NCI-H82 treated with DMSO at 0.1 percent for 48 hours (cell line): Measurements from ENCODE around the gene RABGEF1.
"Not testable (repeated sequence)": the region's sequence is repeated elsewhere in the genome, so short reads cannot be mapped to it uniquely, and the experiment has no call there.

ENCODE experiments used
- DNase-seq: peaks from one replicate; lab custom pipeline; 2025; ENCODE audit not compliant: unreplicated experiment; lab: John Stamatoyannopoulos, UW

The RABGEF1 gene

GRCh38 chr7:66740302-66740979 lies at the start of gene RABGEF1:
RABGEF1 (plus strand) TSS chr7:66740733; CDS start chr7:66771900, 31,167 bp downstream.
- peak; percentile 62 for DNase-seq

GRCh38 chr7:66693331-66693730 lies 47.2 kb upstream of the RABGEF1 start:
- DNase-seq = no peak

DNA sequence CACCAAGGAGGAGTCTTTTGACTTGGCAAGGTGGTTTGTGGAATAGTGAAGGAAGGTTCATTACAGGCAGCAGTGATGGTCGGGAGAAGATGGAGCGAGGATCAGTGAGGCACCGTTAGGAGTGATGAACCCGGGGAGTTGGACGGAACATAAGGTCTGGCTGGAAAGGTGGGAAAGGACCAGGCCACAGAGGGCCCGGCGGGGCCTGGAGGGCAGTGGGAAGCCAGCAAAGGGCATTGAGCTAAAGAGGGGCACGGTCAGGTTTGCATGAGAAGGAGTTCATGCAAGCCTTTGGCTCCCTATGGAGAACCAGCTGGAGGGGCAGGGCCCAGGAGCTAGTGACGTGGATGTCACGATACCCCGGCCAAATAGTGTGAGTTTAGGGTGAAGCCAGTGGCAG lies 46.2 kb upstream of the RABGEF1 start:
- no peak for DNase-seq

GRCh38 chr7:66695417-66695816 lies 45.1 kb upstream of the RABGEF1 start:
- DNase-seq = not testable (repeated sequence)

DNA sequence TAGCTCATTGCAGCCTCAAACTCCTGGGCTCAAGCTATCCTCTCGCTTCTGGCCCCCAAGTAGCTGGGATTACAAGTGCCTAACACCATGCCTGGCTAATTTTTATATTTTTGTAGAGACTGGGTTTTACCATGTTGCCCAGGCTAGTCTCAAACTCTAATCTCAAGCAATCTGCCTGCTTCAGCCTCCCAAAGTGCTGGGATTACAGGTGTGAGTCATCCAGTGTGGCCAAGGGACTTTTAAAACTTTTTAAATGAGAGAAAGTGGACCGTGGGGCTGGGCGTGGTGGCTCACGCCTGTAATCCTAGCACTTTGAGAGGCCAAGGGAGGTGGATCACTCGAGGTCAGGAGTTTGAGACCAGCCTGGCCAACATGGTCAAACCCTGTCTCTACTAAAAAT lies 44.4 kb upstream of the RABGEF1 start:
- not testable (repeated sequence) for DNase-seq

- DNase-seq = peak; percentile 7
These were observed 43.8 kb upstream of the RABGEF1 start for GRCh38 chr7:66696774-66697191.

- no peak for DNase-seq
These were observed 42.8 kb upstream of the RABGEF1 start for GRCh38 chr7:66697449-66698438.

DNA sequence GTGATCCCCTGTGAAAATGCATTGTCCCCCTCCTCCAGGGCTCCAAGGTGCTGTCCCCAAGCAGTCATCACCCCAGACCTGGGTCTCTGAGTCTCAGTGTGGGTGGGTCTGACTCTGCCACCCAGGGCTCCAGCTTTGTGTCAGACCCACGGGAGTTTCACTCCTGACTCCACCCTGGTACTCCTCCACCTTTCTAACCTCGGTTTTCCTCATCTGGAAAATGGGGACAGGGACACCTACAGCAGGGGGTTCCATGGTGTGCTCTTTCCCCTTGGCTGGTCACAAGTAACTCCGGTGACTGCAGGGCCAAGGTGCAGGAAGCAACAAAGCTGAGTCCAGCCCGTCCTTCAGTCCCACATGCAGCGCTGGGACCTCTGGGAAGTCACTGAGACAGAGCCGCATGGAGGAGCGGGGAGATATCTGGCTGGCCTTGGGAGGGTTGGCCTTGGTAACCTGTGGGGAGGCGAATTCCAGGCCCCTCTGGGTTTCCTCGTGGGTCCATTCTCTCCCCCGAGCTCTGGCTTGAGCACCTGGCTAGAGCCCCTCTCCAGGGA lies 41.8 kb upstream of the RABGEF1 start:
- no peak for DNase-seq

DNA sequence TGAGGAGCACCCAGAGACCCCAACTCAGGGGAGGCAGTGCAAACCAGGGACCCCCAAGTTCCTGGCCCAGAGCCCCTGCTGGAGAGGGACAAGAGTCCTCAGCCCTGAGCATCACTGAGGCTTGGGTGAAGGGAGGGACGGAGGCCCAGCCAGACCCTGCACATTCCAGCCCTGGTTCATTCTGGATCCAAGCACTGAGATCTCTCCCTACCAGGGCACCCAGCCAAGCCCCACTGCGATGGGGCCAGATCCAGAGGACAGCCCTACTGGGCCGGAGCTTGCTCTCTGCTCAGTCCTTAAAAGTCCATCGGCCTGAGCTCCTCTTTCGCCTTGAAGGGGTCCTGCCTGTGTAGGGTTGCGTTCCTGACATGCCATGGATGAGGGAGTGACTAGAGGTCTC lies 40.5 kb upstream of the RABGEF1 start:
- DNase-seq = no peak

DNA sequence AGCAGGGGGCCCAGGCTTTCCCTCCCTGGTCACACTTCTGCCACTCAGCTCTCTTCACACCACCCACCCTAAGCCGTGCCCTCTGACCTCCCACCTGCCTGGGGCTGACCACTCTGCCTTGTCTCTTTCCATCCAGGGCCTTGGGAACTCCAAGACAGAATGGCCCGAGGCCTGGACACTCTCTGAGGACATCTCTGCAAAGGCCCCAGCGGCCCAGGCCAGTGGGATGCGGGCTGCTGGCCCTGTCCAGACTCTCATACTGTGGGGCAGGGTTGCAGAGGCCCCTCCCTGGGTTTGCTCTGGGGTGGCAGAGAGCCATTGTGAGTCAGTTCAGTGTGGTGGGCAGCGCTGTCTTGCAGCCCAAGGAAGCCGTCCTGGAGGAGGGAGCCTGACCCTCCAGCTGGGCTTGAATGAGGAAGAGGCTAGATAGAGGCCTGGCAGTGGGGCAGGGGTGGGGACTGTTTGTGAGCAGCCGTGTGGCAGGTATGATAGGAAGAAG lies 39.9 kb upstream of the RABGEF1 start:
- DNase-seq = no peak

DNA sequence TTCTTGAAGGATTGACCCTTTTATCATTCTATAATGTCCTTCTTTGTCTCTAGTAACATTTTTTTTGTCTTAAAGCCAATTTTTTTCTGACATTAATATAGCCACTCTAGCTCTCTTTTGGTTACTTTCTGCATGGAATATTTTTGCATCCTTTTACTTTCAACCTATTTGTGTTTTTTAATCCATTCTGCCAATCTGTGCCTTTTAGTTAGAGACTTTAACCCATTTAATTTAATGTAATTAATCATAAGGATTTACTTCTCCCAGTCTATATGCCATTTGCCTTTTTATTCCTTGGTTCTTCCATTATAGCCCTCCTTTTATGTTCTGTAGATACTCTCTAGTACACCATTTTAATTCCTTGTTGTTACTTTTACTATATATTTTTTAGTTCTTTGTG lies 32.7 kb upstream of the RABGEF1 start:
- no peak for DNase-seq

GRCh38 chr7:66710752-66711151 lies 29.8 kb upstream of the RABGEF1 start:
- DNase-seq = not testable (repeated sequence)

DNA sequence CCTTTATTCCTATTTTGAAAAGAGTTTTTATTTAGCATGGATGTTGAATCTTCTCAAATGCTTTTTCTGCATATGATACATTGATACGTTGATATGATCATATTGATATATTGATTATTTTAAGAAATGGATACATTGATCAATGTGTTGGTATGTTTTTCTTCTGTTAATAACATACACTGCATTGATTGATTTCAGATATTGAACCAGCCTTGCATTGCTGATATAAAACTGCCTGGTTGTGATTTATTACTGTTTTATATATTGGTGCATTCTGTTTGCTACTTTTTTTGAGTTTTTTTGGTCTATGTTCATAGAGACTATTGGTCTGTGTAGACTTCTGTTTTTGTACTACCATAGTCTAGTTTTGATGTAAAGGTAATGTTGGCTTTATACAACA lies 26.8 kb upstream of the RABGEF1 start:
- DNase-seq = no peak

GRCh38 chr7:66716634-66717033 lies 23.9 kb upstream of the RABGEF1 start:
- not testable (repeated sequence) for DNase-seq

DNA sequence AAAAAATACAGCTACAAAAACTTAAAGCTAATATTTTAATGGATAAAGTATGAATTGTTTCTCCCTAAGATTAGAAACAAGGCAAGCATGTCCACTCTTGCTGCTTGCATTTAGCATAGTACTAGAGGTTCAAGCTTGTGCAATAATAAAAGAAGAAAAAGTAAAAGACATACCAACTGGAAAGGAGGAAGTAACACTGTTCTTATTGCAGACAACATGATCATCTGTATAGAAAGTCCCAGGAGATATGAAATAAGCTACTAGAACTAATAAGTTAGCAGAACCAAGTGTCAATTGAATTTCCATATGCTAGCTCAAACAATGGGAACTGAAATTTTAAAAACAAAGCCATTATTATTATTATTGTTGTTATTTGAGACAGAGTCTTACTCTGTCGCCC lies 20.0 kb upstream of the RABGEF1 start:
- no peak for DNase-seq

DNA sequence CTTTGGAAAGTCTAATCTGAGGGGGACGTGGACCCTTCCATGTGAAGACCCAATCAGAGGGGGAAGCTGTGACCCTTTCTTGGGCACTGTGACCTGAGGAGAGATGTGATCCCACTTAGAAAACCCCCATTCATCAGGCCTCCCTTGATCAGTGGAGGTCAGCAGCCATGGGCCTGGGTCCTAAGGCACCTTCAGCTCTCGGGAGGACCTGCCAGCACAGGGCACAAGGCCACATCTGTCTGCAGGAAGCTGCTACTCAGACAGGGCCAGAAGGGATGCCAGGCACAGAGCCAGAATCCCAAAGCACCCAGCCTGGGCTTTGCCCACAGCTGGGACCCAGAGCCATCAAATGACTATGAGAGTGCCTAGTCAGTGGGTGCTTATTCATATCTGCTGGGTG lies 14.7 kb upstream of the RABGEF1 start:
- DNase-seq = no peak

DNA sequence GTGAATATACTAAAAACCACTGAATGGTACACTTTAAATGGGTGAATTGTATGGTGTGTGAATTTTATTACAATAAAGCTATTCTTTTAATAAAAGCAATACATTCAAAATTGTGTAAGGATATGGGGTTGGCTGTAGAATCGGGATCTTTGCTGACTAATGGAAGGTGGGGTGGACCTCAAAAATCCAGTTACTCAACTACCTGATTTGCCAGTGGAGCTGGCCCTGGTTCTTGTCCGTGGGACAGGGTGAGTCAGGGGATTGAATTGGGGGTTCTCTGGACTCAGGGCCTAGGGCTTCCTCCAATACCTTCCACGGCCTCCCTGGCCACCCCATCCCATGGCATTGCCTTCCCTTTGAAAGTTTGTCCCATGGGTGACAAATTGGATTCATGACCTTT lies 13.5 kb upstream of the RABGEF1 start:
- DNase-seq = no peak

DNA sequence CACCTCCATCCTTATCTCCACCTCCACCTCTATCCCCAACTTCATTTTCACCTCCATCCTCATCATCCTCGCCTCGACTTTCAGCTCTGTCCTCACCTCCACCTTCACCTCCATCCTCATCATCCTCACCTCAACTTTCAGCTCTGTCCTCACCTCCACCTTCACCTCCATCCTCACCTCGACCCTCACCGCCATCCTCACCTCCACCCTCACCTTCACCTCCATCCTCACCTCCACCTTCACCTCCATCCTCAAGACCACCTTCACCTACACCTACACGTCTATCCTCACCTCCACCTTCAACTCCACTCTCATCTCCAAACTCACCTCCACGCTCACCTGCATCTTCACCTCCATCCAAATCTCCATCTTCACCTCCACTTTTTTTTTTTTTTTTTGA lies 12.0 kb upstream of the RABGEF1 start:
- DNase-seq = no peak

DNA sequence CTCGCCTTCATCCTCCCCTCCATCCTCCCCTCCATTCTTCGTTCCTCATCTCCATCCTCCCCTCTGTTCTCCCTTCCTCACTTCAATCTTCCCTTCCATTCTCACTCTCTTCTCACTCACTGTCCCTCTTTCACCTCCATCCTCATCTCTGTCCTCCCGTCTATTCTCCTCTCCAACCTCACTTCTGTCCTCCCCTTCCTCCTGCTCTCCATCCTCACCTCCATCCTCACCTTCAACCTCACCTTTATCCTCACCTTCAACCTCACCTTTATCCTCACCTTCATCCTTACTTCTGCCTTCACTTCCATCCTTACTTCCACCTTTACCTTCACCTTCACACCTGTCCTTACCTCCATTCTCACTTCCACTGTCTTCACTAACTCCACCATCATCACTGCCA lies 11.3 kb upstream of the RABGEF1 start:
- DNase-seq = no peak

GRCh38 chr7:66731986-66732385 lies 8.5 kb upstream of the RABGEF1 start:
- DNase-seq = no peak

- DNase-seq = no peak
These were observed 8.1 kb upstream of the RABGEF1 start for GRCh38 chr7:66732439-66732838.

DNA sequence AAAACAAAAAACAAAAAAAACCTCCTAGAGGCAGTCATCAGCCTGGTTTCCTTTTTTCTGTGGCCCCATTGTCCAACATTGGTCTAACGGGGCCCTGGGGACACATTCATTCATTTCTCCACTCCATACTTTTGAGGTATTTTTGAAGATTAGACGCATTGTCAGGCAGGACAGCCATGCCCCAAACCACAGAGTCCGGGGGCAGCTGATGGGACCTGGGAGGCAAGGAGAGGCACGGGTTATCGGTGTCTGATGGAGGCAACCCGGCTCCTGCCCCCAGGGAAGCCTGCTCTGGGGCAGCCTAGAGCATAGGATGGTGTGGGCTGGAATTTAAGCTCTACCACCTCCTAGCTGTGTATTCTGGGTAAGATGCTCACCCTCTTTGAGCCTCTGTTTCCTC lies 6.5 kb upstream of the RABGEF1 start:
- no peak for DNase-seq
